HG03565 (cell line): Measurements from ENCODE around the gene AMIGO3.
"Not testable (repeated sequence)": the region's sequence is repeated elsewhere in the genome, so short reads cannot be mapped to it uniquely, and the experiment has no call there.

ENCODE experiments used
- ATAC-seq: cut with Tn5 transposase; IDR thresholded peaks from one replicate; pipeline ENCODE4 v1.9.1; 2021; ENCODE audit warnings: mild to moderate bottlenecking, moderate library complexity; ENCODE audit not compliant: unreplicated experiment

The AMIGO3 gene

DNA sequence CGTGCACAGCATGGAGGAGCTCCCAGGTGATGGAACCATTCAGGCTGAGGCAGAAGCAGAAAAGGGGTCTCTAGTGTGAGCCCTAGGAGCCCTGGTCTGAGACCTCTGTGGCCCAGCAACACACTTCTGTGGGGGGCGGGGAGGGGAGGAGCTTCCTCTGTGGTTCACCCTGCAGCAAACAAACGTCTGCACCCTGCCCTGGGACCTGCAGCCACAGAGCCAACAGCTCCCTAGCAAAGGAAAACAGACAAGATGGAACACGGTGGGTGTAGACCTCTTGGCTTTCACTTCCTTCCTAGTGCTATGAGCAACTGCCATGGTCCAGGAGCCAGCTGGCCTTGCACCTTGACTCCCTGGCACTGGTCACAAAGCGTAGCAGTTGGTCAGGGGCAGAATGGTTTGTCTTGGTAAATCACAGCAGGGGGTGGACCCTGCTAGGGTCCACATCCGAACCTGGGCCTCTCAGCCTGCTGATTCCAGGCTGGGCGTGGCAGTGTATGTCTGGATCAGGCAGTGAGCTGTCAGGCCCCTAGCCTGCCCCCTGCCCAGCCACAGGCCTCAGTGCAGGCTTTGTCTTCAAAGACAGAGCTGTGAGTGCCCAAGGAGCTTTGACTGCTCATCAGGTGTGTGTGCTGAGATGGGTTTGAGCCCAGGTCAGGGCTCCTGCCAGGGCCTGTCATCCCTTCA lies 6.7 kb downstream of the AMIGO3 start:
- ATAC-seq: no peak

DNA sequence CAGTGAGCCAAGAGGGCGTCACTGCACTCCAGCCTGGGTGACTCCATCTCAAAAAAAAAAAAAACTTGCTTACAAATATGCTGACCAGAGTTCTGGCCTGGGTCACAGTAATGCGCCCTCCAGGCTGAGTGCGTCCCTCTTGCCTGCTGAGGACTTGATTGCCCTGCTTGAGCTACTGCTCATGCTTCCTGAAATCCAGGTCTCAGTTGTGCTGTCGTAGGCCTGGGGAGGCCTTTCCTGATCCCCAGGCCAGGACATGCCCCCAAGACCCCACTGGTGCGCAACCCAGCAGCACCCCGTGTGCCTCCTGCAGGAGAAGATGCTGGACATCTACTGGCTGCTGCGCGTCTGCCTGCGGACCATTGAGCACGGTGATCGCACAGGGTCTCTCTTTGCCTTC lies 7.3 kb downstream of the AMIGO3 start:
- no peak for ATAC-seq

GRCh38 chr3:49711489-49711888 lies 8.0 kb downstream of the AMIGO3 start:
- ATAC-seq: no peak

GRCh38 chr3:49709852-49710251 lies 9.6 kb downstream of the AMIGO3 start:
- no peak for ATAC-seq

- no peak for ATAC-seq
Observed at GRCh38 chr3:49707113-49707480, 12.4 kb downstream of the AMIGO3 start.

DNA sequence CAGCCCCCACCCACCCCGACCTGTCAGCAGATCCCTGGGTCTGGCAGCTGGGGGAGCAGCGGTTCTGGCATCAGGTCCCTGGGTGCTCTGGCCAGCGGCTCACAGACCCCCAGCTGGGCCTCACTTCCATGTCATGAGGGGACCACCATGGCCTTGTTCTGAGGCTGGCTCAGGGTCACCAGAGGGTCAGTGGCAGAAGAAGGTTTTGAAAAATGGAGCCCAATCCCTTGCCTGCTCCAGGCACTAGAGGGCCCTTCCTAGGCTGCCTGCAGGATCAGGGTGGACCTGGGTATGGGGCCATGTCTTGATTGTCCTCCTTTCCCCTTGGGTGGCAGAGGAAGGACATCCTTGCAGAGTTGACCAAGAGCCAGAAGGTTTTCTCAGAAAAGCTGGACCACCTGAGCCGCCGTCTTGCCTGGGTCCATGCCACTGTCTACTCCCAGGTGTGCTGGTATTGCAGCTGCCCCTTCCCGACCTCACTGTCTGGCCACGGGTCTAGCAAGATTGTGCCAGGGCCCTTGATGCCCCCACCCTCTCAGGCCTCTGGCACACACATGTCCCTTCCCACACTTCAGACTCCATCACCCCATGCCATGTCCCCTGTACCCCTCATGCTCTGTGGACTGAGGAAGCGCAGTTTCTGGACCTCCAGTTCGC lies 12.9 kb downstream of the AMIGO3 start:
- ATAC-seq: no peak

GRCh38 chr3:49705390-49705960 lies 14.0 kb downstream of the AMIGO3 start:
- ATAC-seq: no peak

GRCh38 chr3:49704629-49705028 lies 14.9 kb downstream of the AMIGO3 start:
- ATAC-seq: no peak

DNA sequence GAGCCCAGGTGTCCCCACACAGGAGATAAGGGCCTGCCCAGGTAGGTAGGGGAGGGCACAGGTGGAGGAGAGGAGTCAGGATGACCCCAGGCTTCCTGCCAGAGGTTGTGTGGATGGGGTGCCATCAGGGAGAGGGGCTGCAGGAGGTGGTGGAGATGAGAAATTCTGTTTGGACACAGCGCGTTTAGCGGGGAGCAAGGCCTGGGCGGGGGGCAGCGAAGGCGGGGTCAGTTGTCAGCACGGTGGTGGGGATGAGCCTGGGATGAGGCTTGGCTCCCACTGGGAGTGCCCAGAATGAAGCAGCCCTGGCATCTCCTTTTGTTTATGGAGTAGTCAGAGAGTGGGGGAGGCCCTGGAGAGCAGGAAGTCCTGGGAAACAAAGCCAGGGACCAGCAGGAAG lies 15.5 kb downstream of the AMIGO3 start:
- no peak for ATAC-seq

GRCh38 chr3:49703443-49703927 lies 16.0 kb downstream of the AMIGO3 start:
- ATAC-seq: no peak

DNA sequence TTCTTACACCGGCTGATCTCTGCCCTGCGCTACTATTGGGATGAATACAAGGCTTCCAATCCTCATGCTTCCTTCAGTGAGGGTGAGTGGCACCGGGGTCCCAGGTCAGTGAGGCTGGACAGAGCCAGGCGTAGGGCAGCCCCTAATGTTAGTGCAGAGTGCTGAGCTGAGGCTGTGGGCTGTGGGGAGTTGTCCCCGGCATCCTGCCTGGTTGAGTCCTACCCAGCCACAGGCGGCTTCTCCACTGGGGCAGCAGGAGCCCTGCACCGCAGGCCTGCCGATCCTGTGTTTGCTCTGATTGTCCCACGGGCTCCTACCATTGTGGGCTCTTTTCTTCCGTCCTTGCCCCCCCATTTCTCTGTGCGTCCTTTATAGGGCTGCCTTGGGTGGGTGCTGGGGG lies 16.8 kb downstream of the AMIGO3 start:
- ATAC-seq: no peak

GRCh38 chr3:49701388-49702077 lies 18.0 kb downstream of the AMIGO3 start:
- no peak for ATAC-seq

GRCh38 chr3:49700453-49701128 lies 18.9 kb downstream of the AMIGO3 start:
- ATAC-seq: no peak

- no peak for ATAC-seq
Observed at GRCh38 chr3:49700014-49700413, 19.5 kb downstream of the AMIGO3 start.

DNA sequence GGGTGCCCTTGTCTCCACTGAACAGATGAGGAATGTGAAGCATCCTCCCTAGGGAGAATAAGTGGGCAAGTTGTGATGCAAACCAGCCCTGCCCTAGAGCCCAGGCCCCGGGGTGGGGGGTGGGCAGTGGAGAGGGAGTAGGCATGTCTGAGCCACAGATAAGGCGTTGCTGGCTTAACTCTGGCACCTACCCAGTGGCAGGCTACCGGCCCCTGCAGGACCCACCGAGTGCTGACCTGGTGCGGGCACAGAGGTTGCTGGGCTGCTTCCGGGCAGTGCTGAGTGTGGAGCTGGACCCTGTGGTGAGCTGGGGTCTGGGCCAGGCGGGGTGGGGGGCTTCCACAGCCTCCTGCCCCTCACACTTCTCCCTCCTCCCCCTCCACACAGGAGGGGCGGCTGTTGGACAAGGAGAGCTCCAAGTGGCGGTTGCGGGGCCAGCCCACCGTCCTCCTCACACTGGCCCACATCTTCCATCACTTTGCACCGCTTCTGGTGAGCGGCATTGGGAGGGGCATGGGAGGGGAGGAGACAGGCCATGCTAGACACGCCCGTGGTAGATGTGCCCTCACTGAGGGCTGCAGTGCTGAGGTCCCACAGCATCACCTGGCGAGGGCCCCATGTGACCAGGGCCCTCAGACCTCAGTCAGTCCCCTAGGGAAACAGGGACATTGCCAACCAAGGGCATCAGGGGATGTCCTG lies 20.1 kb downstream of the AMIGO3 start:
- ATAC-seq: no peak

- ATAC-seq: not testable (repeated sequence)
Observed at GRCh38 chr3:49695350-49696015, 24.0 kb downstream of the AMIGO3 start.

GRCh38 chr3:49694409-49695070 lies 24.9 kb downstream of the AMIGO3 start:
- not testable (repeated sequence) for ATAC-seq

DNA sequence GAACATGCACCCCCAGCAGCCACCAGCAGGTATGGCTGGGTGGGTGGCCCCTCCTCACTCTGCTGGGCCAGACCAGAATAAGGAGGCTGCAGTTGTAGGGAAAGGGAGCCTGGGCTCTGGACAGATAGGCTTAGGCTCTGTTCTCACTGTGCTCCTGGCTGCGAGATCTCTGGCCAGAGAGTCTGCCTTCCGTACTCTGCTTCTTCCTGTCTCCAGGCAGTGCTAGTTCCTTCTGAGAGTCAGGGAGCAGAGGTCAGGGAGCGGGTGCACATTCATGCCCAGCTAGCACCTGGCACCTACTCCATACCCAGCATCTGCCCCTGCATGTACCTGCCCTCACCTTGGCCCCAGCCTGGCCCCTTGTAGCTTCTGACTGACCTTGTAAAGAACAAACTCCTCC lies 28.0 kb downstream of the AMIGO3 start:
- not testable (repeated sequence) for ATAC-seq

- not testable (repeated sequence) for ATAC-seq
Observed at GRCh38 chr3:49690856-49691255, 28.6 kb downstream of the AMIGO3 start.
